SK-N-SH treated with all-trans-retinoic acid at 6 μM for 48 hours (cell line): ENCODE results near the gene ABCB1.

ENCODE experiments used
- ATAC-seq: fragments of 200-7000 bp; cut with Tn5 transposase; 3 replicates; pipeline ENCODE4 v1.9.1; 2020; ENCODE audit warnings: mild to moderate bottlenecking, moderate library complexity
- ARNTL ChIP-seq: fragments of 450-650 bp; formaldehyde crosslinking; IDR thresholded peaks from 2 replicates; pipeline ENCODE4 v1.5.0; 2020; ENCODE audit warnings: low read depth, mild to moderate bottlenecking, moderate library complexity, borderline replicate concordance
- BACH2 ChIP-seq: fragments of 250-450 bp; sonication (Bioruptor Pico); IDR thresholded peaks from 2 replicates; pipeline ENCODE4 v1.9.0; 2021; ENCODE audit warnings: mild to moderate bottlenecking, borderline replicate concordance
- CSDC2 ChIP-seq: fragments of 250-450 bp; sonication (Bioruptor Pico); IDR thresholded peaks from 2 replicates; pipeline ENCODE4 v1.5.0; 2020; ENCODE audit warnings: mild to moderate bottlenecking, moderate library complexity
- CSRNP3 ChIP-seq: fragments of 250-450 bp; sonication (Bioruptor Pico); IDR thresholded peaks from 2 replicates; pipeline ENCODE4 v1.5.1; 2021; ENCODE audit warnings: mild to moderate bottlenecking, moderate library complexity
- ESRRG ChIP-seq: fragments of 250-450 bp; sonication (Bioruptor Pico); IDR thresholded peaks from 2 replicates; pipeline ENCODE4 v1.6.1; 2021; ENCODE audit warnings: mild to moderate bottlenecking
- GLIS3 ChIP-seq: fragments of 250-450 bp; sonication (Bioruptor Pico); IDR thresholded peaks from 2 replicates; pipeline ENCODE4 v1.5.0; 2020; ENCODE audit warnings: mild to moderate bottlenecking, moderate library complexity
- ISL1 ChIP-seq: fragments of 250-450 bp; sonication (Bioruptor Pico); IDR thresholded peaks from 2 replicates; pipeline ENCODE4 v2.1.2; 2022; ENCODE audit warnings: mild to moderate bottlenecking, moderate library complexity
- OSR1 ChIP-seq: fragments of 250-450 bp; sonication (Bioruptor Pico); IDR thresholded peaks from 2 replicates; pipeline ENCODE4 v1.8.0; 2022; ENCODE audit warnings: moderate library complexity, mild to moderate bottlenecking, inconsistent platforms
- PATZ1 ChIP-seq: fragments of 250-450 bp; sonication (Bioruptor Pico); IDR thresholded peaks from 2 replicates; pipeline ENCODE4 v1.8.0; 2020; ENCODE audit warnings: mild to moderate bottlenecking, moderate library complexity, borderline replicate concordance
- PPARA ChIP-seq: fragments of 250-450 bp; sonication (Bioruptor Pico); IDR thresholded peaks from 2 replicates; pipeline ENCODE4 v1.5.0; 2020; ENCODE audit warnings: mild to moderate bottlenecking, borderline replicate concordance
- RARB ChIP-seq: fragments of 250-450 bp; sonication (Bioruptor Pico); IDR thresholded peaks from 2 replicates; pipeline ENCODE4 v1.8.0; 2021; ENCODE audit warnings: mild to moderate bottlenecking, moderate library complexity
- SNAI2 ChIP-seq: fragments of 250-450 bp; sonication (Bioruptor Pico); IDR thresholded peaks from 2 replicates; pipeline ENCODE4 v1.5.0; 2020; ENCODE audit warnings: mild to moderate bottlenecking, moderate library complexity
- TCF4 ChIP-seq: fragments of 250-450 bp; sonication (Bioruptor Pico); IDR thresholded peaks from 2 replicates; pipeline ENCODE4 v1.8.0; 2021; ENCODE audit warnings: mild to moderate bottlenecking, moderate library complexity, borderline replicate concordance
- TOX ChIP-seq: fragments of 250-450 bp; sonication (Bioruptor Pico); IDR thresholded peaks from 2 replicates; pipeline ENCODE4 v1.8.0; 2021; ENCODE audit warnings: mild to moderate bottlenecking, moderate library complexity, borderline replicate concordance
- TSHZ2 ChIP-seq: fragments of 250-450 bp; sonication (Bioruptor Pico); IDR thresholded peaks from 2 replicates; pipeline ENCODE4 v1.5.0; 2020; ENCODE audit warnings: mild to moderate bottlenecking, moderate library complexity
- ZC3H10 ChIP-seq: fragments of 250-450 bp; sonication (Bioruptor Pico); IDR thresholded peaks from 2 replicates; pipeline ENCODE4 v1.5.1; 2021; ENCODE audit warnings: mild to moderate bottlenecking, moderate library complexity
- ZFP3 ChIP-seq: fragments of 250-450 bp; sonication (Bioruptor Pico); IDR thresholded peaks from 2 replicates; pipeline ENCODE4 v1.5.0; 2020; ENCODE audit warnings: mild to moderate bottlenecking, moderate library complexity
- ZFP30 ChIP-seq: fragments of 450-650 bp; formaldehyde crosslinking; IDR thresholded peaks from 2 replicates; pipeline ENCODE4 v1.5.0; 2022; ENCODE audit warnings: mild to moderate bottlenecking, moderate library complexity
- ZNF565 ChIP-seq: fragments of 450-650 bp; formaldehyde crosslinking; conservative IDR thresholded peaks from 2 replicates; pipeline ENCODE4 v1.5.0; 2020; ENCODE audit warnings: low read depth, mild to moderate bottlenecking, moderate library complexity
- ZNF8 ChIP-seq: fragments of 450-650 bp; formaldehyde crosslinking; IDR thresholded peaks from 2 replicates; pipeline ENCODE4 v1.5.0; 2020; ENCODE audit warnings: mild to moderate bottlenecking, moderate library complexity

Gene ABCB1

DNA sequence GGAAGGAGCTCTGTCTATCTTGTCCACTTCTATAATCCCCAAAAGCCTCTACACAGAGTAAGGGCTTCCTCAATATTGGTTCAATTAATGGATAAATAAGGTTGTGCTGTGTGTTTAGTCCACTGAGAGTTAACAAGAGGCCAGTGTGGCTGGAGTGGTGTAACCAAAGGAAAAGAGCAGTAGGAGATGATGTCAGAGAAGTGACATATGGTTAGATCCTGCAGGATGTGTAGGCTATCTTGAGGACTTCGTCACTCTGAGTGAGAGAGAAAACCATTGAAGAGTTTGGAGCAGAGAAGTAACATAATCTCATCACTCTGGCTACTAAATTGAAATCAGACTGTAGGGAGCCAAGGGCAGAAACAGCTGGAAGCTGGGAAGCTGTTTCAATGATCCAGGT is 14.5 kb upstream of the ABCB1 start:
- no peak for ATAC-seq
- TF ChIP-seq TOX (CRISPR knock-in tag) = no peak
- no peak for TF ChIP-seq RARB (CRISPR knock-in tag)
- no peak for TF ChIP-seq TCF4 (CRISPR knock-in tag)
- TF ChIP-seq ZFP3 (CRISPR knock-in tag) = no peak
- no peak for TF ChIP-seq TSHZ2 (CRISPR knock-in tag)
- no peak for TF ChIP-seq OSR1 (CRISPR knock-in tag)
- no peak for TF ChIP-seq ZFP30 (CRISPR knock-in tag)
- no peak for TF ChIP-seq SNAI2 (CRISPR knock-in tag)
- no peak for TF ChIP-seq PATZ1 (CRISPR knock-in tag)
- no peak for TF ChIP-seq ZC3H10 (CRISPR knock-in tag)
- no peak for TF ChIP-seq BACH2 (CRISPR knock-in tag)
- no peak for TF ChIP-seq ESRRG
- TF ChIP-seq ZNF565 (CRISPR knock-in tag) = no peak
- no peak for TF ChIP-seq CSRNP3 (CRISPR knock-in tag)
- TF ChIP-seq ARNTL (CRISPR knock-in tag) = no peak

DNA sequence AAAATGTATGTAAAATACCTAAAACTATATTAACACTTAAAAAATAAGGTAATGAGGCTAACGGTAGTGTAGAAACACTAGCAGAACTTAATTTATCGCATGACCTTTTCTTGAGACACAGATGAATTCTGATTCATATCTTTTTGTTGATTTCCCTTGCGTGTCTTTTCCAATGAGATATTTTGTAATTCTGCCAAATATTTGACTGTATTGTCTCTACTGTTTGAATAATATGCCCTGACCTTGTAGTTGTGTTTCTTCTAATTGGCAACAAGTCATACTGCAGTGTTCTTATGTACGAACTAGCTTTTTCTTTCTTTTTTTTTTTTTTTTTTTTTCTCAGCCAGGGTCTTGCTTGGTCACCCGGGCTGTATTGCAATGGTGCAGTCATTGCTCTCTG is 9.2 kb upstream of the ABCB1 start:
- ATAC-seq = no peak
- no peak for TF ChIP-seq ZNF8 (CRISPR knock-in tag)
- no peak for TF ChIP-seq ZC3H10 (CRISPR knock-in tag)
- no peak for TF ChIP-seq TSHZ2 (CRISPR knock-in tag)
- TF ChIP-seq OSR1 (CRISPR knock-in tag) = no peak
- no peak for TF ChIP-seq PPARA (CRISPR knock-in tag)
- TF ChIP-seq ZFP3 (CRISPR knock-in tag) = no peak
- TF ChIP-seq CSDC2 (CRISPR knock-in tag) = no peak
- no peak for TF ChIP-seq GLIS3 (CRISPR knock-in tag)
- no peak for TF ChIP-seq TOX (CRISPR knock-in tag)
- TF ChIP-seq BACH2 (CRISPR knock-in tag) = no peak
- TF ChIP-seq ESRRG = no peak
- no peak for TF ChIP-seq CSRNP3 (CRISPR knock-in tag)
- no peak for TF ChIP-seq ARNTL (CRISPR knock-in tag)
- no peak for TF ChIP-seq TCF4 (CRISPR knock-in tag)
- no peak for TF ChIP-seq PATZ1 (CRISPR knock-in tag)
- TF ChIP-seq ISL1 (CRISPR knock-in tag) = no peak
